OCI-M1 (cell line): ENCODE measurements around the gene HP1BP3.

Source experiments
- DNase-seq: peaks from one replicate; lab custom pipeline; 2025; lab: John Stamatoyannopoulos, UW

Gene HP1BP3

GRCh38 chr1:20711285-20712214, 75.6 kb downstream of the HP1BP3 start:
- peak; percentile 55 for DNase-seq

GRCh38 chr1:20710469-20711284, 76.4 kb downstream of the HP1BP3 start:
- no peak for DNase-seq

GRCh38 chr1:20709868-20710267, 77.2 kb downstream of the HP1BP3 start:
- no peak for DNase-seq

- DNase-seq = no peak
These were observed 78.2 kb downstream of the HP1BP3 start for GRCh38 chr1:20708891-20709290.

- DNase-seq = no peak
These were observed 79.0 kb downstream of the HP1BP3 start for GRCh38 chr1:20708057-20708456.

- DNase-seq = no peak
These were observed 80.3 kb downstream of the HP1BP3 start for GRCh38 chr1:20706841-20707240.

- DNase-seq = no peak
These were observed 81.8 kb downstream of the HP1BP3 start for GRCh38 chr1:20705203-20705755.

GRCh38 chr1:20704390-20705202, 82.5 kb downstream of the HP1BP3 start:
- DNase-seq = no peak

GRCh38 chr1:20703124-20703756, 83.9 kb downstream of the HP1BP3 start:
- no peak for DNase-seq

- peak; percentile 33 for DNase-seq
These were observed 84.7 kb downstream of the HP1BP3 start for GRCh38 chr1:20702416-20702815.

- no peak for DNase-seq
These were observed 85.3 kb downstream of the HP1BP3 start for GRCh38 chr1:20701847-20702246.

GRCh38 chr1:20701446-20701845, 85.7 kb downstream of the HP1BP3 start:
- no peak for DNase-seq

- DNase-seq = peak; percentile 18
These were observed 86.4 kb downstream of the HP1BP3 start for GRCh38 chr1:20700636-20701215.

GRCh38 chr1:20699558-20699957, 87.5 kb downstream of the HP1BP3 start:
- DNase-seq = no peak

- no peak for DNase-seq
These were observed 88.8 kb downstream of the HP1BP3 start for GRCh38 chr1:20698195-20698910.

GRCh38 chr1:20697563-20697962, 89.5 kb downstream of the HP1BP3 start:
- no peak for DNase-seq

GRCh38 chr1:20696397-20697333, 90.4 kb downstream of the HP1BP3 start:
- peak; percentile 91 for DNase-seq

- DNase-seq = no peak
These were observed 91.6 kb downstream of the HP1BP3 start for GRCh38 chr1:20695515-20695914.

- DNase-seq = no peak
These were observed 93.5 kb downstream of the HP1BP3 start for GRCh38 chr1:20693623-20694022.
